Gastrocnemius medialis (tissue), 4 donors: ENCODE measurements around the gene ZFP36L1. TPM values are rescaled to one million over a fixed set of nuclear protein-coding genes. Genes with fewer than 3 reads are reported as not detected.
A peak's percentile ranks its signal among the peaks of the same experiment; 100 is the strongest.

ENCODE experiments used
- ATAC-seq, 2 donors: fragments of 150-250 bp; one replicate each; pipeline ENCODE4 v1.9.1; 2016
- DNase-seq, 2 donors: peaks; one replicate each; pipeline ENCODE4 v3.0.0-alpha.2; 2019
- H3K27ac ChIP-seq, 4 donors: fragments of 200-600 bp; sonication (generic); 1 replicate in 1 of 4; 2 replicates in 3 of 4; pipeline ENCODE4 v1.5.1; 2016 to 2018; ENCODE audit warnings: mild to moderate bottlenecking in 2 of 4, moderate library complexity in 1 of 4
- H3K27me3 ChIP-seq, 3 donors: fragments of 200-600 bp; sonication (generic) in 2 of 3; 1 replicate in 1 of 3; 2 replicates in 2 of 3; pipeline versions ENCODE4 v1.5.1 to v1.6.0; 2016 to 2019; ENCODE audit warnings: mild to moderate bottlenecking in 1 of 3, moderate library complexity in 1 of 3
- H3K36me3 ChIP-seq, 2 donors: fragments of 200-600 bp; sonication (generic) in 1 of 2; one replicate each; pipeline ENCODE4 v1.5.1; 2017 to 2018
- H3K4me1 ChIP-seq, 2 donors: fragments of 200-600 bp; sonication (generic) in 1 of 2; one replicate each; pipeline ENCODE4 v1.5.1; 2016 to 2017; ENCODE audit warnings: mild to moderate bottlenecking in 2 of 2
- H3K4me3 ChIP-seq, 4 donors: fragments of 200-600 bp; sonication (generic) in 3 of 4; 1 replicate in 1 of 4; 2 replicates in 3 of 4; pipeline ENCODE4 v1.5.1; 2016 to 2019; ENCODE audit warnings: mild to moderate bottlenecking in 2 of 4
- H3K9me3 ChIP-seq, 3 donors: fragments of 200-600 bp; sonication (generic) in 2 of 3; 1 replicate in 1 of 3; 2 replicates in 2 of 3; pipeline ENCODE4 v1.5.1; 2016 to 2019
- CTCF ChIP-seq, 5 experiments: fragments of 450-650 bp in 3 of 5; fragments of 200-600 bp in 2 of 5; sonication (generic) in 2 of 5; IDR thresholded peaks in 4 of 5; conservative IDR thresholded peaks in 1 of 5; 1 replicate in 4 of 5; 2 replicates in 1 of 5; pipeline ENCODE4 v1.5.1; 2016 to 2019; ENCODE audit warnings: antibody characterized with exemption in 5 of 5, mild to moderate bottlenecking in 3 of 5, moderate library complexity in 3 of 5
- POLR2A ChIP-seq, 2 donors: fragments of 450-650 bp; IDR thresholded peaks; one replicate each; pipeline ENCODE4 v1.6.1; 2017; ENCODE audit warnings: antibody characterized with exemption in 2 of 2, mild to moderate bottlenecking in 2 of 2, moderate library complexity in 2 of 2
- in situ Hi-C, 4 donors: fragments of 200-750 bp; cut with MboI; loops; one replicate each; pipeline versions ENCODE4 v1.15.0 to v1.8.0; 2017; ENCODE audit warnings: low sequenced_read_pairs in 4 of 4
- intact Hi-C: fragments of 100-400 bp; cut with DNase I; formaldehyde crosslinking; loops from one replicate; pipeline ENCODE4 v1.15.1; 2023; ENCODE audit warnings: low total_unique reads
- total RNA-seq, 4 donors: library from RNA; depleted of rRNA; stranded (reverse); fragments of >200 nt; gene quantifications; one replicate each; pipeline versions ENCODE4 v1.1.0 to v1.2.3, GENCODE V29; 2016

Gene ZFP36L1
- total RNA-seq: 100 to 1,000 TPM in 3 of 4 donors, 10 to 100 TPM in 1; 60.2 to 196 (median 125) TPM

- in situ Hi-C loops (loop anchor here (5.0 to 25.0 kb wide), 4 partner anchors 246 to 548 kb away; no protein-coding TSS in a partner anchor), intact Hi-C loops (loop anchor here (5.0 kb wide), 3 partner anchors 316 to 601 kb away; no protein-coding TSS in a partner anchor)
- Histone ChIP-seq H3K27me3 (no peaks in the 10 kb centered on the region), H3K4me1 (peaks cover 8 to 15% of the 10 kb centered on the region in 2 donors), H3K4me3 (peak within 1 kb of the TSS; percentile 72 to 90 (median 82)), H3K36me3 (peaks cover 3 to 42% of the 10 kb centered on the region in 2 donors), H3K27ac (peak within 1 kb of the TSS; percentile 97 to 100 (median 98)), H3K9me3 (no peaks in the 10 kb centered on the region)
- peak; percentile 93 for DNase-seq
- peak; percentile 53 to 57 for ATAC-seq
- TF ChIP-seq POLR2A (IDR thresholded peaks at IDR 0.05): peak; percentile 95 to 99
- TF ChIP-seq CTCF (IDR thresholded peaks at IDR 0.05 in 4 of 5, conservative IDR thresholded peaks at IDR 0.05 in 1 of 5): no peak
Measured at GRCh38 chr14:68792979-68793733, at the start of gene ZFP36L1. Gene ZFP36L1 (minus strand): TSS chr14:68793067. CDS start chr14:68792938, 129 bp downstream.

GRCh38 chr14:68842298-68842697 is 49.4 kb upstream of the ZFP36L1 start:
- TF ChIP-seq POLR2A (IDR thresholded peaks at IDR 0.05) (no peak), CTCF (IDR thresholded peaks at IDR 0.05 in 4 of 5, conservative IDR thresholded peaks at IDR 0.05 in 1 of 5) (no peak)
- DNase-seq: no peak
- no peak overlapping the region for H3K4me3 ChIP-seq
- no peak overlapping the region for H3K27ac ChIP-seq
- in situ Hi-C loops (no loop called here), intact Hi-C loops (loop anchor here (5.0 kb wide), 1 partner anchor 910 kb away; no protein-coding TSS in a partner anchor)
- H3K27me3 ChIP-seq: no peaks in the 10 kb centered on the region
- no peaks in the 10 kb centered on the region for H3K36me3 ChIP-seq
- no peaks in the 10 kb centered on the region for H3K9me3 ChIP-seq
- no peak for ATAC-seq
- peaks cover 0 to 3% of the 10 kb centered on the region in 2 donors for H3K4me1 ChIP-seq

- Histone ChIP-seq H3K27me3 (no peaks in the 10 kb centered on the region), H3K36me3 (no peaks in the 10 kb centered on the region), H3K9me3 (peaks cover 0 to 5% (median 0%) of the 10 kb centered on the region in 3 donors), H3K4me3 (no peak overlapping the region), H3K4me1 (peaks cover 0 to 3% of the 10 kb centered on the region in 2 donors), H3K27ac (no peak overlapping the region)
- ATAC-seq: no peak
- intact Hi-C loops (loop anchor here (5.0 kb wide), 1 partner anchor 909 kb away; no protein-coding TSS in a partner anchor), in situ Hi-C loops (no loop called here)
- TF ChIP-seq POLR2A (IDR thresholded peaks at IDR 0.05) (no peak), CTCF (IDR thresholded peaks at IDR 0.05 in 4 of 5, conservative IDR thresholded peaks at IDR 0.05 in 1 of 5) (no peak)
- DNase-seq: no peak
Measured at GRCh38 chr14:68841016-68841809, 48.3 kb upstream of the ZFP36L1 start.

GRCh38 chr14:68840454-68840853 is 47.6 kb upstream of the ZFP36L1 start:
- intact Hi-C loops: loop anchor here (5.0 kb wide), 1 partner anchor 908 kb away; no protein-coding TSS in a partner anchor
- no peak for DNase-seq
- TF ChIP-seq CTCF (IDR thresholded peaks at IDR 0.05 in 4 of 5, conservative IDR thresholded peaks at IDR 0.05 in 1 of 5): no peak
- TF ChIP-seq POLR2A (IDR thresholded peaks at IDR 0.05): no peak
- ATAC-seq: no peak
- no peaks in the 10 kb centered on the region for H3K36me3 ChIP-seq
- H3K4me3 ChIP-seq: no peak overlapping the region
- no peak overlapping the region for H3K27ac ChIP-seq
- peaks cover 0 to 3% of the 10 kb centered on the region in 2 donors for H3K4me1 ChIP-seq
- H3K27me3 ChIP-seq: no peaks in the 10 kb centered on the region
- peaks cover 0 to 7% (median 0%) of the 10 kb centered on the region in 3 donors for H3K9me3 ChIP-seq
- in situ Hi-C loops: no loop called here
